HG03060 (cell line): Measurements from ENCODE around the gene EML6.

Experiments used
- ATAC-seq: cut with Tn5 transposase; IDR thresholded peaks from one replicate; pipeline ENCODE4 v1.9.1; 2021; ENCODE audit warnings: low read depth, moderate number of reproducible peaks; ENCODE audit not compliant: unreplicated experiment

EML6 gene

GRCh38 chr2:54957321-54957999 is 234.0 kb downstream of the EML6 start:
- no peak for ATAC-seq

DNA sequence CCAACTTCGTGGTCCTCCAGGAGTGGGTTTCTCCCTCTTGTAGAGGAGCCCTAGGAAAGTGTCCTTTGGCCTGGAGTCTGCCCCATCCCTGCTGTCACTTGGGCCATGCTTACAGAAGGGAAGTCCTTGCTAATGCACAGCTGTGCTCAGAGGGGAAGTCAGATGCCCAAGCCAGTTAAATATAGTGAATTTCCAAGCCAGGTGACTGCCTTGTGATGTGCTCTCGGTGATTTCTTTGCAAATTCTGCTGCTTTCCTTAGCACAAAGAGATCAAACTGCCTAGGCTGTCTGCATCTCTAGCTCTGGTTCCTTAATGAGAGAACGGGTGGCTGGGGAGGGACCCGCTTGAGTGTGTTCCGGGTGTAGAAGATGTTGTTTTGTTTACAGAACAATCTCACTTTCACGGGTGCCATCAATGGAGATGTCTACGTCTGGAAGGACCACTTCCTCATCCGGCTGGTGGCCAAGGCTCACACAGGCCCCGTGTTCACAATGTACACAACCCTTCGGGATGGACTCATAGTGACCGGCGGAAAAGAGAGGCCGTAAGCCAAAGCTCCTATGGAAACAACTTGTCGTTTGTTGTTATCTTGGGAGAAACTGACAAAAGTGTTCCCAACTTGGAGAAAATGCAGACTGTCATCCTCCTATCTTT is 235.4 kb downstream of the EML6 start:
- no peak for ATAC-seq

DNA sequence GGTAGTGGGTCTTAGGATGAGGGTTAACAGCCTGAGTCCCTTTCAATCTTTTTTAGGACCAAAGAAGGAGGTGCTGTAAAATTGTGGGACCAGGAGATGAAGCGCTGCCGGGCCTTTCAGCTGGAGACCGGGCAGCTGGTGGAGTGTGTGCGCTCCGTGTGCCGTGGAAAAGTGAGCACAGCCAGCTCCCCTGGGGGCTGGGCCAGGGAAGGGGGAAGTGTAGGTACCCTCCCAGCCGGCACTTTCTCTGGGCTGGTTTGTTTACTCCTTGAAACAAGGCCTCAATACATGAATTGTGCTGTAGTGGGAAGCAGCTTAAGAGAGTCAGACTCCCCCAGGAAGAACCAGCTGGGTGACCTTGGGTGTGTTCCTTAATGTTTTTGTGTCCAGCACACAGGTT is 236.7 kb downstream of the EML6 start:
- no peak for ATAC-seq

GRCh38 chr2:54962511-54962910 is 239.0 kb downstream of the EML6 start:
- no peak for ATAC-seq

DNA sequence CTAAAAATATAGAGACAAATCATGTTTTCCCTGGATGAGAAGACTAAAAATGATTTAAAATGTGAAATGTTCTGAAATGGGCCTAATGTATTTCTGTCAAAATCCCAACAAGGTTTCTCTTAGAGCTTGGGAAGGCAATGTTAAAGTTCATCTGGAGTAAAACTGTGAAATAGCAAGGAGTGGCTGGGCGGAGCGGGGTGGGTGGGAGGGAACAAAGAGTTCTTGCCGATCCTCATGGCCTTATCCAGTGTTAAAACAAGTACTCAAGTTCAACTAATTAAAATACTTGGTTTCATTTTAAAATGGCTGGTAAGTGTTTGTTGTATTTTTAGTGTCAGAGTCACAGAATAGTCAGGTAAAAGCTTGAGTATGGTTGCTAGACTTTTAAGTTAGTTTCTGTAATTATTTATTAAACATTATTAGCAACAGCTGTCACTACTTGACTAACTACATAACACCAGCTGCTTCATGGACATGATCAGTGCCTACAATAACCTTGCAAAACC is 239.5 kb downstream of the EML6 start:
- ATAC-seq = no peak

- no peak for ATAC-seq
Measured at GRCh38 chr2:54963476-54963875, 240.0 kb downstream of the EML6 start.

GRCh38 chr2:54964271-54964670 is 240.8 kb downstream of the EML6 start:
- no peak for ATAC-seq

GRCh38 chr2:54964816-54965215 is 241.4 kb downstream of the EML6 start:
- ATAC-seq = no peak

GRCh38 chr2:54965425-54965824 is 242.0 kb downstream of the EML6 start:
- no peak for ATAC-seq

DNA sequence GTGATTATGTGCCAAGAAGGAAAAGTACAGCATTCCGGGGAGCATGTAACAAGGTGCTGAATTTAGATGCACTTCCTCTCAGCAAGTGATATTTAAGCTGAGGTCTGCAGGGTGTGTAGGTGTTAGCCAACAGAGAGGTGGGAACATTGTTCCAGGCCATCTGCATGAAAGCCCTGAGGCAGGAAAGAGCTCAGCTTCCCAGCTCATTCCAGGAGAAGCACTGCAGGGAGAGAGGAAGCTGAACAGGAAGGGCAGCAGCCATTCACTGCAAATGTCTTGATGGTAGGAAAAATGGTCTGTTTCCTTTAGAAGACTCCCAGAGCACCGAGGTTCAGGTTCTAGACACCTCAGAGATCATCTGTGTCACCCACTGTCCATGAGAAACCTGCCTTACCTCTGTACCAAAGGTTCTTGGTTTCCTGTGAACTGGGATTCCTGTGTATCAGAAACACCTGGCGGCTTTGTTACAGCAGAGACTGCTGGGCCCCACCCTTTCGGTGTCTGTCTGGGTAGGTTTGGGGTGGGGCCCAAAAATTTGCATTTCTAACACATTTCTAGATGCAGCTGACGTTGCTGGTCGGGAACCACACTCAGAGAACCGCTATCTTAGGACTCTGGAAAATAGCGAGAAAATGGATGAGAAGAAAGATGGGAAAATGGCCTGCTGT is 242.8 kb downstream of the EML6 start:
- ATAC-seq = no peak

DNA sequence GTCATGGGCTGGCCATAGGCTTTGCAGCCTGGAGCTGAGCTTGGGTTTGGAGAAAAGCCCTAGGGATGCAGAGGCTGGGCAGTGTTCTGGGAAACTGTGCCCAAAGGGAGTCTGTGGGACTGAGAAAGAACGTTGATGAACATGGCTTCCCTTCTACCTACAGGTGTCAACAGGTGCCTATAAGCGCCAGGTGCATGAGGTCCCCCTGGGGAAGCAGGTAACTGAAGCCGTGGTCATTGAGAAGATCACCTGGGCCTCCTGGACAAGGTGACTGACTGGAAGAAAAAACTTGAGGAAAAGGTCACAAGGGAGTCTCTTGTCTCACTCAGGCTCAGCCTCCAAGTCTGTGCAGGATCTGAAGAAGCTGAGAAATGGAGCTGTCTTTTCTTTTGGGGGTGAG is 243.4 kb downstream of the EML6 start:
- ATAC-seq = no peak

DNA sequence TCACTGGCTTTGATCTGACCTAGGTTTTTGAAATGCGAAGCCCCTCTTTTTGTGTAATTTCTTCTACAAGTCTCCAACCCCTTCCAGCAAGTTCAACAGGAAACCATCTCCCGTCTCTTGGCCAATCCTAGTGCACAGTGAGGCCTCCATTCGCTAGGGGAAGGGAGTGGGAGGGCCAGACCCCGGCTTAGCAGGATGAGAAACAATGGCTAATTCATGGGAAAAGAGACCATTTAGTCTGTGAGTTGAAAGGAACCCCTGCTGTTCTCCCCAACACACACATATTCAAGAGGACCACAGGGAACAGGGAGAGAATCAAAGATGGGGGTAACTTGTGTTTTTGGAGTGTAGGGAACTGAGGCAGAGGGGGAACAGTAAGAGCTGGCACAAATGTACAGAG is 243.8 kb downstream of the EML6 start:
- no peak for ATAC-seq

GRCh38 chr2:54967759-54968365 is 244.4 kb downstream of the EML6 start:
- no peak for ATAC-seq

DNA sequence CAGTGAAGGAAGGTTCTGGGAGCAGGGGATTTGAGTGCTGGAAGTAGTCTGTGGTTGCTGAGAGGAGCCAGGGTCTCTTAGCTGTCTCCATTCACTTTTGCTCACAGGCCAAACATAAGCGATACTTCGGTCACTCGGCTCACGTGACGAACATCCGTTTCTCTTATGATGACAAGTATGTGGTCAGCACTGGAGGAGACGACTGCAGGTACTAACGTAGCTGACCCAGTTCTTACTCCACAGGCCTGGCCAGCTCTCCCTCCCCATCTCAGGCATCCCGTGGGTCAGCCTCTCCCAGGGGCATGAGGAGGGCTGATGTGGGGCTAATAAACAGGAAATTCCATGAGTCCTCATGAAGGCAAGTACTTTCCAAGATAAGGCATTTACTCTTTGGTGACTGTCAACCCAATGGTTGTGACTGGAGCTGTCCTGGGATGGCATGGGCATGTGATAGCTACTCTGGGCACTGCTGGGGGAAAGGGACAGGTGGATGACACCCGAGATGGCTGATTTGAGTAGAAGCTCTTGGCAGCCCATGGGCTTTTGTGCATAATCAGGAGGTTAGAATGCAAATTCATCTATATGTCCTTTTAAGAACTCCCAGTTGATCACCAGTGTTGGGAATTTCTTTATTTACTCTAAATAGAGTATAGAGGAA is 245.2 kb downstream of the EML6 start:
- ATAC-seq = no peak

- no peak for ATAC-seq
Measured at GRCh38 chr2:54969295-54969939, 246.0 kb downstream of the EML6 start.

- ATAC-seq = no peak
Measured at GRCh38 chr2:54969940-54970338, 246.5 kb downstream of the EML6 start.

- ATAC-seq = no peak
Measured at GRCh38 chr2:54975175-54975574, 251.7 kb downstream of the EML6 start.

DNA sequence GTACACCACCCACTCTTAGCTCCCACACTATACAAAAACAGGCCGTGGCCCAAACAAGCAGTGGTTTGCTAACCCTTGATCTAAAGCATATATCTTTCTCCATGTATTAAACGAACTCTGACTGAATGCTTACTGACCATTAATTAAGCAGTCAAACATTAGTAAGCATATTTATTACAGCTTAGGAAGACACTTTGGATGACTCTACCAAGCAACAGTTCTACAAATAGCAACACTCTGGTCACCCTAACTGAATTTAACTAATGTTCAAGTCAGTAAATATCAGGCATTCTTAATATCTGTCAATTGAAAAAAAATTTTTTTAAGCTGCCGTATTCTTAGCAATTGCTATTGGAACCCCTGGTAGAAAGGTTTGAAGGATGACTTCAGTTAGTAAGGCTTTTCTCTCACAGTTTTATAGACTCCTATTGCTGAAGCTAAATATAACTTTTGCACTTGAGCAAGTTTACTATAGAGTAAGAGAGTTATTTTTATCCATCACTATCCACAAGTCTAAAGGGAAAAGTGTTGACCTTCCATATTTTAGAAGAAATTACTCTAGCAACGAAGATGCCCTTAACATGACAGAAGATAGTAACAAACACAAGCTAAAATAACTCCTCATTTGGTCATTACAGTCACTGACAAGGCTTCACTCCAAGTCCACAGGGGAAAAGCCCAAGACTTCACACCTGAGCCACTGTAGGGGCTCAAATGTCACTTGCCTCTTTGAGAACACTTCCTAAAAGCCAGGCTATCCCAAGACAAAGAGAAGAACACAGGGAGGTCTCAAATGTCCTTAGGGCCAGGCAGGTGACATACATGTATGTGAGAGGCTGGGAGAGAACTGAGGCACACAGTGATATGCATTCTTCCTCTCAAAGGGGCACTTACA is 252.4 kb downstream of the EML6 start:
- ATAC-seq = no peak

DNA sequence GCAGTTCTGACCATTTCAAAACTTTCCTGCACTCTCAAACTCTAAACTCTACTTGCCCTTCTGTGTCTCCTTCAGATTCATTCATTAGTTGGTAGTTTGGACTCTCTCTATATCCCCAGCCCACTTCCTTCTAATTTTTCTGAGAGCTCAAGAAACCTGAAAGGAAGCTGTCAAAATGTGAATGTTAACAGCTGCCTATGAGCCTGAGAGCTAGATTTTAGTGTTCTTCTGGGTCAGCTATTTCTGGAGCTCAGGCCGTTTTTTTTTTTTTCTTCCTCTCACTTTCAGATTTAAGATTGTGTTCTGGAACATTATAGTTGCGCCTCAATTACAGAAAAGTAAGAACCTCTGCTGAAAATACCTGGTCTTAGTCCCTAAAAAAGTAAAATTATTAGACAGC is 253.7 kb downstream of the EML6 start:
- ATAC-seq = no peak
